Memory B cell (primary cell): Measurements from ENCODE around the gene SLC8A1.
A peak's percentile ranks its signal among the peaks of the same experiment; 100 is the strongest.

Experiments
- ATAC-seq: fragments of 150-1000 bp; cut with Tn5 transposase; 2 replicates; pipeline ENCODE4 v1.10.0; 2021; ENCODE audit warnings: low read depth, mild to moderate bottlenecking, moderate library complexity
- DNase-seq, 2 donors: peaks; one replicate each; pipeline ENCODE4 v3.0.0; 2022; ENCODE audit warnings: low spot score in 2 of 2
- H3K27ac Mint-ChIP-seq: one replicate; pipeline ENCODE4 v1.8.0; 2022; ENCODE audit warnings: mild to moderate bottlenecking, moderate library complexity, mixed read lengths
- H3K27me3 Mint-ChIP-seq: one replicate; pipeline ENCODE4 v1.8.0; 2022; ENCODE audit warnings: mixed read lengths
- H3K36me3 Mint-ChIP-seq: one replicate; pipeline ENCODE4 v1.8.0; 2022; ENCODE audit warnings: mild to moderate bottlenecking, mixed read lengths
- H3K4me1 Mint-ChIP-seq: one replicate; pipeline ENCODE4 v1.8.0; 2022; ENCODE audit warnings: mixed read lengths
- H3K4me3 Mint-ChIP-seq: one replicate; pipeline ENCODE4 v1.8.0; 2022; ENCODE audit warnings: mild to moderate bottlenecking, moderate library complexity, mixed read lengths
- H3K9me3 Mint-ChIP-seq: one replicate; pipeline ENCODE4 v1.8.0; 2022; ENCODE audit warnings: mixed read lengths

Gene SLC8A1

GRCh38 chr2:40373111-40373510, 78.8 kb downstream of the SLC8A1 start:
- Mint-ChIP-seq H3K27ac (no peak overlapping the region), H3K27me3 (peaks cover 2% of the 10 kb centered on the region), H3K4me3 (no peak overlapping the region)

GRCh38 chr2:40372283-40372985, 79.5 kb downstream of the SLC8A1 start:
- H3K4me3 Mint-ChIP-seq, result no peak overlapping the region
- DNase-seq (no peak), ATAC-seq (no peak)
- no peaks in the 10 kb centered on the region for H3K9me3 Mint-ChIP-seq
- no peaks in the 10 kb centered on the region for H3K4me1 Mint-ChIP-seq
- H3K36me3 Mint-ChIP-seq, result no peaks in the 10 kb centered on the region
- peaks cover 2% of the 10 kb centered on the region for H3K27me3 Mint-ChIP-seq
- no peak overlapping the region for H3K27ac Mint-ChIP-seq

More at GRCh38 chr2:40373111-40373510, 78.8 kb downstream of the SLC8A1 start:
- no peak for ATAC-seq
- Mint-ChIP-seq H3K4me1 (no peaks in the 10 kb centered on the region), H3K9me3 (peaks cover 3% of the 10 kb centered on the region), H3K36me3 (no peaks in the 10 kb centered on the region)
- DNase-seq, result no peak

GRCh38 chr2:40371525-40372282, 80.2 kb downstream of the SLC8A1 start:
- no peak overlapping the region for H3K4me3 Mint-ChIP-seq
- H3K9me3 Mint-ChIP-seq, result no peaks in the 10 kb centered on the region
- no peaks in the 10 kb centered on the region for H3K36me3 Mint-ChIP-seq
- DNase-seq, result no peak
- ATAC-seq, result no peak
- no peaks in the 10 kb centered on the region for H3K4me1 Mint-ChIP-seq
- H3K27me3 Mint-ChIP-seq, result peaks cover 2% of the 10 kb centered on the region
- H3K27ac Mint-ChIP-seq, result no peak overlapping the region

- no peaks in the 10 kb centered on the region for H3K4me1 Mint-ChIP-seq
- no peak overlapping the region for H3K4me3 Mint-ChIP-seq
- ATAC-seq (no peak), DNase-seq (no peak)
- H3K36me3 Mint-ChIP-seq, result no peaks in the 10 kb centered on the region
- H3K27me3 Mint-ChIP-seq, result peaks cover 2% of the 10 kb centered on the region
- no peaks in the 10 kb centered on the region for H3K9me3 Mint-ChIP-seq
- no peak overlapping the region for H3K27ac Mint-ChIP-seq
Measured at GRCh38 chr2:40370007-40370395, 81.9 kb downstream of the SLC8A1 start.

GRCh38 chr2:40369267-40370006, 82.5 kb downstream of the SLC8A1 start:
- H3K27ac Mint-ChIP-seq, result no peak overlapping the region
- H3K4me1 Mint-ChIP-seq, result peaks cover 5% of the 10 kb centered on the region
- ATAC-seq (no peak), DNase-seq (no peak)
- H3K4me3 Mint-ChIP-seq, result no peak overlapping the region
- peaks cover 2% of the 10 kb centered on the region for H3K27me3 Mint-ChIP-seq
- H3K36me3 Mint-ChIP-seq, result no peaks in the 10 kb centered on the region
- H3K9me3 Mint-ChIP-seq, result no peaks in the 10 kb centered on the region

- Mint-ChIP-seq H3K27ac (no peak overlapping the region), H3K36me3 (no peaks in the 10 kb centered on the region), H3K9me3 (no peaks in the 10 kb centered on the region), H3K4me3 (no peak overlapping the region), H3K4me1 (peaks cover 9% of the 10 kb centered on the region), H3K27me3 (peaks cover 2% of the 10 kb centered on the region)
- ATAC-seq, result no peak
- no peak for DNase-seq
Measured at GRCh38 chr2:40367652-40368051, 84.2 kb downstream of the SLC8A1 start.

- Mint-ChIP-seq H3K4me3 (no peak overlapping the region), H3K27me3 (peaks cover 2% of the 10 kb centered on the region), H3K36me3 (no peaks in the 10 kb centered on the region), H3K4me1 (peaks cover 9% of the 10 kb centered on the region), H3K9me3 (no peaks in the 10 kb centered on the region), H3K27ac (no peak overlapping the region)
- no peak for DNase-seq
- ATAC-seq, result no peak
Measured at GRCh38 chr2:40367032-40367431, 84.9 kb downstream of the SLC8A1 start.

- Mint-ChIP-seq H3K27ac (no peak overlapping the region), H3K4me1 (peaks cover 9% of the 10 kb centered on the region), H3K4me3 (no peak overlapping the region), H3K9me3 (no peaks in the 10 kb centered on the region), H3K27me3 (no peaks in the 10 kb centered on the region), H3K36me3 (no peaks in the 10 kb centered on the region)
- ATAC-seq (no peak), DNase-seq (no peak)
Measured at GRCh38 chr2:40364151-40364874, 87.6 kb downstream of the SLC8A1 start.

- peak in 1 of 2 donors; percentile 1 for DNase-seq
- H3K9me3 Mint-ChIP-seq, result no peaks in the 10 kb centered on the region
Measured at GRCh38 chr2:40363631-40364030, 88.3 kb downstream of the SLC8A1 start.

GRCh38 chr2:40363231-40363630, 88.7 kb downstream of the SLC8A1 start:
- H3K27me3 Mint-ChIP-seq, result peaks cover 3% of the 10 kb centered on the region
- no peaks in the 10 kb centered on the region for H3K36me3 Mint-ChIP-seq
- DNase-seq (no peak), ATAC-seq (no peak)
- no peak overlapping the region for H3K4me3 Mint-ChIP-seq
- H3K9me3 Mint-ChIP-seq, result no peaks in the 10 kb centered on the region
- H3K27ac Mint-ChIP-seq, result no peak overlapping the region
- peaks cover 12% of the 10 kb centered on the region for H3K4me1 Mint-ChIP-seq

More at GRCh38 chr2:40363631-40364030, 88.3 kb downstream of the SLC8A1 start:
- H3K27ac Mint-ChIP-seq, result no peak overlapping the region
- H3K27me3 Mint-ChIP-seq, result peaks cover 3% of the 10 kb centered on the region
- peaks cover 11% of the 10 kb centered on the region for H3K4me1 Mint-ChIP-seq
- ATAC-seq, result peak; percentile 92
- H3K36me3 Mint-ChIP-seq, result no peaks in the 10 kb centered on the region
- peak overlapping the region; percentile 2 for H3K4me3 Mint-ChIP-seq

GRCh38 chr2:40361478-40361877, 90.4 kb downstream of the SLC8A1 start:
- Mint-ChIP-seq H3K9me3 (no peaks in the 10 kb centered on the region), H3K4me3 (no peak overlapping the region), H3K27me3 (peaks cover 5% of the 10 kb centered on the region), H3K4me1 (peaks cover 12% of the 10 kb centered on the region), H3K36me3 (no peaks in the 10 kb centered on the region), H3K27ac (no peak overlapping the region)
- ATAC-seq (no peak), DNase-seq (no peak)

- no peak for ATAC-seq
- Mint-ChIP-seq H3K4me3 (no peak overlapping the region), H3K9me3 (no peaks in the 10 kb centered on the region), H3K27ac (no peak overlapping the region), H3K4me1 (peaks cover 12% of the 10 kb centered on the region), H3K27me3 (peaks cover 5% of the 10 kb centered on the region), H3K36me3 (no peaks in the 10 kb centered on the region)
- no peak for DNase-seq
Measured at GRCh38 chr2:40360652-40361051, 91.2 kb downstream of the SLC8A1 start.

GRCh38 chr2:40359811-40360210, 92.1 kb downstream of the SLC8A1 start:
- H3K27me3 Mint-ChIP-seq, result peaks cover 5% of the 10 kb centered on the region
- DNase-seq, result no peak

GRCh38 chr2:40358783-40359182, 93.1 kb downstream of the SLC8A1 start:
- Mint-ChIP-seq H3K36me3 (no peaks in the 10 kb centered on the region), H3K4me3 (no peak overlapping the region)

More at GRCh38 chr2:40359811-40360210, 92.1 kb downstream of the SLC8A1 start:
- ATAC-seq, result no peak
- Mint-ChIP-seq H3K9me3 (no peaks in the 10 kb centered on the region), H3K27ac (no peak overlapping the region), H3K4me3 (no peak overlapping the region), H3K36me3 (no peaks in the 10 kb centered on the region), H3K4me1 (peaks cover 10% of the 10 kb centered on the region)

More at GRCh38 chr2:40358783-40359182, 93.1 kb downstream of the SLC8A1 start:
- DNase-seq (no peak), ATAC-seq (no peak)
- H3K27me3 Mint-ChIP-seq, result peaks cover 5% of the 10 kb centered on the region
- H3K9me3 Mint-ChIP-seq, result no peaks in the 10 kb centered on the region
- no peak overlapping the region for H3K27ac Mint-ChIP-seq
- peaks cover 5% of the 10 kb centered on the region for H3K4me1 Mint-ChIP-seq
